NOMO-1 treated with dmso at 0.1 percent for 144 hours (cell line): ENCODE data around the gene UBR1.
"Not testable (repeated sequence)": the region's sequence is repeated elsewhere in the genome, so short reads cannot be mapped to it uniquely, and the experiment has no call there.

Source experiments
- DNase-seq: peaks from one replicate; lab custom pipeline; 2025; ENCODE audit not compliant: unreplicated experiment; lab: John Stamatoyannopoulos, UW

The UBR1 gene

DNA sequence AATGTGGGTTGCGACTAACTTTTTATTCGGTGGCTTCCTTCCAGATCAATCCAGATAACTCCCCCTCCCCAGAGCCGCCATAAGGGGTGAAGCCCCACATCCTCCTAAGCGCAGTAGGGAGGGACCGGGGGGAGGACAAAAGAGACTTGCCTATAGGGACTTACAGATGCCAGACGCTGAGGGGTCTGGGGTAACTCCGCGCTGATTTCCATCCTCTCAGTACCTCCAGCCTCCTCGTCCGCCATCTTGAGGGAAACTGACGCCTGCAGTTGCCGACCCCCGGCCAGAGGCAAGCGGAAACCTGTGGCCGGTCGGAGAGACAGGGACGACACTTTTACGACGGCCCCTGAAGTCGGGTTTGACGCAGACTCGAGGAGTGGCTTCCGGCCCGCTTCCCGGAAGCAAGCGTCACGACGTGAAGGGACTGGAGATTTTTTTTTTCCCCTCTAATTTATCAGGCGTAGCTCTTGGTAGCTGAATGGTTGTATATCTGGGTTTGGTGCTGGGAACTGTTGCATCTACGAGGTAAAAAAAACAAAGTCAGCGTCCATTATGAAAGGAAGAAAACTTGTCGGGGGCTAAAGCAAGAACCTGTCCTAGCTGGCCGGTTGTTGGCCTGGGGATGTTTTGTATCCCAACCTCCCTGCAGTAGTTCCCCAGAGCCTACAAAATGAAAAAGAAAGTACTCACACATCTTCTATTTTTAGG, at the start of gene UBR1:
Gene UBR1 (minus strand): TSS at position 261 of the 708 bp plus-strand sequence. CDS start 16 bp downstream, at position 245.
- DNase-seq, result peak; percentile 85

DNA sequence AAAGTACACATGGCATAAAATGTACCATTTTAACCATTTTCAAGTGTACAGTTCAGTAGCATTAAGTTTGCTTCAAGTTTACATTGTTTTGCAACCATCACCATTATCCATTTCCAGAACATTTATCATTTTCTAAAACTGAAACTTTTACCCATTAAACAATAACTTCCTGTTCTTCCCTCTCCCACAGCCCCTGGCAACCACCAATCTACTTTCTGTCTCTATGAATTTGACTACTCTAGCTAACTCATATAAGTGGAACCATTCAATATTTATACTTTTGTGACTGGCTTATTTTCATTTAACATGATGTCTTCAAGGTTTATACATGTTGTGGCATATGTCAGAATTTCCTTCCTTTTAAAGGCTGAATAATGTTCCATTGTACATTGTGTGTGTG, 47.4 kb upstream of the UBR1 start:
- DNase-seq, result no peak

DNA sequence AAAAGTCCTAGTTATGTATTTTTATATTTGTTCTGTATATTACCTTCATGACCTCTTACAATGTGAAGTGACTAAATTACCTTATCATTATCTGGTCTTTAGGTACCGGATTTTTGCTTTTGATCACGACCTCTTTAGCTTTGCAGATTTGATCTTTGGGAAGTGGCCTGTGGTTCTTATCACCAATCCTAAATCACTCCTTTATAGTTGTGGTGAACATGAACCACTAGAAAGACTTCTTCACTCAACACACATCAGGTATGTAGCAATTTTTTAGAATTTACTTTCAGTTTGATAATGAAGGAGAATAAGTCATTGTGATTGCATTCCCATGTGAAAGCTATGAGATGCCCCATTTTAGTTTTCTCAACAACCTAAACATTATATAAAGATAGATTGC, 45.9 kb upstream of the UBR1 start:
- no peak for DNase-seq

DNA sequence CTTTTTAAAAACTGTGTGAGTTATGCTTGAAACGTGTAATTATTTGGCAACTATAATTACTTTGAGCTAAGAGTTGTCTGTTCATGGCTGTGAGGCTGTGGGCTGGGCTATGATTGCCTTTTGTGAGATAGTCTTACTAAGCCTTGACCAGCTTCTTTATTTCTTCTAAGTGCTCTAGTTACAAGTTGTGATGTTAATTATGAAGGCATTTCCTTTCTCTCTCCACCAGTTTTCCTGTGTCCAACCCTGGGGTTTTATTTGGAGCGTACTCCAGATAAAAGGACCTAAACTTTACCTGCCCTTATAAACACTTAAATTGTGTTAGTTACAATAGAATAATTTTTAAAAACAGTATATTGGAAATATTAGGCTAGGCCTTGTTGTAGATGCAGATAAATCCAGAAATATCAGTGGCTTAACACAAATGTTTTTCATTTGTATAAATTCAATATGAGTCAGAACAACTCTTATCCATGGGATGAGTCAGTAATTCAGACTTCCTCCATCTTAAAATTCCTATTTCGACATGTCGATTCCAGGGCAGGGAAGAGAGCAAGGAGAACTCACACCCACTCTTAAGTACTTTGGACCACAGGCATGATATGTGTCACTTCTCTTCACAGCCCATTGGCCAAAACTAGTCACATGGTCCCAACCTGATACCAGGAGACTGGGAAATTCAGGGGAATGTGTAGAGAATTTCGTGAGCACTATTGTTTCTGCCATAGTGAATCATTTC, 44.5 kb upstream of the UBR1 start:
- DNase-seq, result no peak

DNA sequence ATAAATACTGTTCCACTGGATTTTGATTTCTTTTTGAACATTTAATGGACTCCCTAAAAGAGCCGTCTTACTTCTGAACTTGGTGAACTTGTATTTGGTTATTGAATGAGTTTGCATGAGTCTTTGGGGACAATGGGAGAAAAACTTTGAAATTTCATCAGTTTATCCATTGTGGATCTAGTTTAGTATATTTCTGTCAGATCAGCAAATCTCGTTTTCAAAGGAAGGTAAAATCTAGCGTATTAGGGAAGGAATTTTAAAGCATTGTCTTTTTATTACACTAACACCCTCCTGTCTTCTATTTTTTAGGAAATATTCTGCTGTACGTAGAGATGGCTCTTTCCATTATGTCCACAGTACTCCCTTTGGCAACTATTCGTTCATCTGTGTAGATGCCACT, 40.3 kb upstream of the UBR1 start:
- DNase-seq, result no peak

DNA sequence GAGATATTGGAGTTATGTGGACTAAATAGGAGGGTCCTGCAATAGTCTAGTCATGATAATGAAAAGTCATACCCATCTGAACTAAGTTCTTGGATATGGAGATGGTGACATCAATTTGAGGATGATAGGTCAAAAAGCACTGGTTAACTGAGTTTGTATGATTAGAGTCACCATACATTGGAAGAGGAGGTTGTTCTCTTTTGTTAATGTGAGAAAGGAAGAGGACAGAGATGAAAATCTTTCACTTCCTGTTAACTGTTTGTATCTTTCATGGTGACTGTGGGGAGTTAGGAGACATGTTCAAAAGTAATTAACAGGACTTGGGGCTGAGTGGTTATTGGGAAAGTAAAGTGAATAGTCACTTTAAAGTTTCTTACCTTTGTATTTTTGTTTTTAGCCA, 38.7 kb upstream of the UBR1 start:
- peak; percentile 30 for DNase-seq

DNA sequence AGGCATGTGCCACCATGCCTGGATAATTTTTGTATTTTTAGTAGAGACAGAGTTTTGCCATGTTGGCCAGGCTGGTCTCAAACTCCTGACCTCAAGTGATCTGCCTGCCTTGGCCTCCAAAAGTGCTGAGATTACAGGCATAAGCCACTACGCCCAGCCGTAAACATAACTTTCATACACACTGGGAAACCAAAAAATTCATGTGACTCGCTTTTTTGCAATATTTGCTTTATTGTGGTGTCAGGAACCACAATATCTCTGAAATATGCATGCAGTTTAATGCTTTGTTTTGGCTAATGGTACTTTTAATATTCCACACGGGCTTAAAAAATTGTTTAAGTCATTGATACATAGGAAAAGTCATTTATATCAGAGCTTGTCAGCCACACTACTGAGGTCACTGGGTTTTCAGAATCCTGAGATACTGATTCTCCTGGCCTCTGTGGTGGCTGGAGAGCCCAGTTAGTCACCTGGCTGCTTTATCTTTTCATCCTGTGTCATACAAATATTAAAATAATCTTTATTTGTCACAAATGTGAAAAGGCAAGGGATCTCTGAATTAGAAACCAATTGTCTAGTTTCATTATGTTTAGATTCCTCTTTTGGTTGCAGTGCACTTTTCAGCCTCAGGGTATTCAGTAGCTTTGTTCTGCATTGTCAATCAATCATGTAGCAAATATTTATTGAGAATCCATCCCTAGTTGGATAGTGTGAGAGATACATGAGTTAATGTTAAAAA, 37.5 kb upstream of the UBR1 start:
- no peak for DNase-seq

DNA sequence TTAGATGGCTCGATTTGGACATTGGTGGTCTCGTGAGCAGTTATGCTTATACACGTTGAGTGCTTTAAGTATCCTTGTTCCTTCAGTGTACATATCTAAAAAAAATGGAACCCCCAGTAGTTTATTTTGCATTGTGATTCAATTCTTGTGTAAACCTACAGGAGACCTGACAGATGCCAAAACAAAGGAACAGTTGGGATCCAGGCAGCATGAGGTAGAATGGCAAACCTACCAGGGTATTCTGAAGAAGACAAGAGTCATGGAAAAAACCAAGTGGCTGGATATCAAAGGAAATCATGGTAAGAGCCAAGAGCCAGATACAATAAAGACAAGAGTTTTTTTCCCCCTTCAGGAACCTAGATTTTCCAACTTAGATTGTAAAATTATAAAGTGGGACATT, 29.5 kb upstream of the UBR1 start:
- DNase-seq, result no peak

DNA sequence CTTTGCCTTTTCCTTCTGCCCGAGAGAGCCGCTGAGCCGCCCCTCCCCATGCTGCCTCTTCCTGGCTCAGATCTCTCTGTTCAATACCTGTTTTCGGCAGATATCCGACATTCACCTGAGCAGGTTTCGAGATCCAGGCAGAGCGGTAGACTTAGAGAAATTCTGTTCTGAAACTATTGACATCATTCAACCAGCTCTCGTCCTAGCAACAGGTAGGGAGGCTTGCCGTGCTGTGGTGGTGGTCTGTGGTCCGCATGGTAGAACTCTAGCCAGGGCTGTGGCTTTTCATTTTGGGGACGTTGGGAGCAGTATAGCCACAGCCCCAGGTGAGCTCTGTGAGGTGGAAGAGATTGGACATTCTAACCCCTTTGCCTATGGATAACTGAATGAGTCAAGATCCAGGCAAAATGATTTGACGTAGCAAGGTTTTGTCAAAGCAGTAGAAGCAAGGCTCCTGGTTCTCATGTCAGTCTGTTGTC, 28.4 kb upstream of the UBR1 start:
- no peak for DNase-seq

DNA sequence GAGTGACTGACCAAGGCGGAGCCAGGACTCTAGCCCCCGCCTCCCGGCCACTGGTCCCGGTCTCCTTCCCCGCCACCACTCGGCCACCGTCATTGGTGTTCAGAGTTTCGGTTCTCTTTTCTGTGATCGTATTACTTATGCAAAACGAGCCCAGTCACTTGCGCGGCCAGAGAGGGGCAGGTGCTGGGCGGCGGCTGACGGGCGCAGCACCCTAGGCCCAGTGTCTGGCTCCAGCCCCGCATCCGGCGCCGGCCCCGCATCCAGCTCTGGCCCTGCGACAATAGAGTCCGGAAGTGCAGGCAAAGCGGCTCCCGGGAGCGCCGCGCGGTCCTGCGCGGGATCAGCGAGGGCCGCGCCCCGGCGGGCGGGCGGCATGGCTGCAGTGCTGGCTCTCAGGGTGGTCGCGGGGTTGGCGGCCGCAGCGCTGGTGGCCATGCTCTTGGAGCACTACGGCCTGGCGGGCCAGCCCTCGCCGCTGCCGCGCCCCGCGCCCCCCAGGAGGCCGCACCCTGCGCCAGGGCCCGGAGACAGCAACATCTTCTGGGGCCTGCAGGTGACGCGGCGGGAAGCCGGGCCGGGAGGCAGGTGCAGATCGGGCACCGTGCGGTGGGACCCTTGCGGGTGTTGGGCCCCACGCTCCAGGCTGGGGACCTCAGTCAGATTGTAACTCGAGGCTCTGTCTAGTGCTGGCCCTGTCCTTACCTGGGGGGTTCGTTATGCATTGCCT, 27.8 kb upstream of the UBR1 start, which contains the start of gene TMEM62:
Gene TMEM62 (plus strand): TSS at position 157 of the 727 bp plus-strand sequence. CDS start 217 bp downstream, at position 374.
- DNase-seq, result peak; percentile 81

DNA sequence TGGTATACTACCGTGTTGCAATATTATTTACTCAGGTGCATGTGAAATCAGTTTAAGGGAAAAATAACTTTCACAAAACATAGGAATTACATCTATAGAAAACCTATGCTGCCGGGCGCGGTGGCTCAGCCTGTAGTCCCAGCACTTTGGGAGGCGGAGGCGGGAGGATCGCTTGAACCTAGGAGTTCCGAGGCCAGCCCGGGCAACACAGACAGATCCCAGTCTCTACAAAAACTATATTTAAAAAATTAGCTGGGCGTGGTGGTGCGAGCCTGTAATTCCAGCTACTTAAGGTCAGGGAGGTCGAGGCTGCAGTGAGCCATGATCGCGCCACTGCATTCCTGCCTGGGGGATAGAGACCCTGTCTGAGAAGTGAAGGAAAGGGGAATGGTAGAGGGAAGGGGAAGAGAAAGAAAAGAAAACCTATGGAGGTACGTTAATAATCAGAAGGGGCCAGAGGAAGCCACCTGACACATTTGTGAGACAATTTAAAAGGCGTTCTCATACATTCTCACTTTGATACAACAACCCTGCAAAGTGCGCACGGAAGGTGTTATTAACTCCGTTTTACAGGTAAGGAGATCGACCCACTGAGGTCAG, 27.1 kb upstream of the UBR1 start:
- no peak for DNase-seq

DNA sequence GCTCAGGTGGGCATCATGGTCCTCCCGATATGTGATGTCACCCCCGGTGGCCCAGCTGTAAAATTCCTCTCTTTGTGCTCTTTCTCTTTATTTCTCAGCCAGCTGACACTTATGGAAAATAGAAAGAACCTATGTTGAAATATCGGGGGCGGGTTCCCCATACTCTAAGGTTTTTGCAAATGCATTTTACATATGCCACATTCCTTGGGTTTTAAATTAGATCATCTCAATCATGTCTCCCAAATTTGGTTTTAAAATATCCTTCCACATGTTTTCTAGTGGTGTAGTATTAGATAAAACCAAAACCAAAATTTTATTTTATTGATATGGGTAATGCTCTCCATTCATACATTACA, 23.1 kb upstream of the UBR1 start:
- DNase-seq, result no peak

DNA sequence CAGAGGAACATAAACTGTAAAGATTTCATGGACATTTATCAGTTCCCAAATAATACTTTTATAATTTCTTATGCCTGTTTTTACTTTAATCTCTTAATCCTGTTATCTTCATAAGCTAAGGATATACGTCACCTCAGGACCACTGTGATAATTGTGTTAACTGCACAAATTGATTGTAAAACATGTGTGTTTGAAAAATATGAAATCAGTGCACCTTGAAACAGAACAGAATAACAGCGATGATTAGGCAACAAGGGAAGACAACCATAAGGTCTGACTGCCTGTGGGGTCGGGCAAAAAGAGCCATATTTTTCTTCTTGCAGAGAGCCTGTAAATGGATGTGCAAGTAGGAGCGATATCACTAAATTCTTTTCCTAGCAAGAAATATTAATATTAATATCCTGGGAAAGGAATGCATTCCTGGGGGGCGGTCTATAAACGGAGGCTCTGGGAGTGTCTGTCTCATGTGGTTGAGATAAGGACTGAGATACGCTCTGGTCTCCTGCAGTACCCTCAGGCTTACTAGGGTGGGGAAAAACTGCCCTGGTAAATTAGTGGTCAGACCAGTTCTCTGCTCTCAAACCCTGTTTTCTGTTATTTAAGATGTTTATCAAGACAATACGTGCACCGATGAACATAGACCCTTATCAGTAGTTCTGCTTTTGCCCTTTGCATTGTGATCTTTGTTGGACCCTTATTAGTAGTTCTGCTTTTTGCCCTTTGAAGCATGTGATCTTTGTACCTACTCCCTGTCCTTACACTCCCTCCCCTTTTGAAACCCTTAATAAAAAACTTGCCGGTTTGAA, 22.5 kb upstream of the UBR1 start:
- not testable (repeated sequence) for DNase-seq

DNA sequence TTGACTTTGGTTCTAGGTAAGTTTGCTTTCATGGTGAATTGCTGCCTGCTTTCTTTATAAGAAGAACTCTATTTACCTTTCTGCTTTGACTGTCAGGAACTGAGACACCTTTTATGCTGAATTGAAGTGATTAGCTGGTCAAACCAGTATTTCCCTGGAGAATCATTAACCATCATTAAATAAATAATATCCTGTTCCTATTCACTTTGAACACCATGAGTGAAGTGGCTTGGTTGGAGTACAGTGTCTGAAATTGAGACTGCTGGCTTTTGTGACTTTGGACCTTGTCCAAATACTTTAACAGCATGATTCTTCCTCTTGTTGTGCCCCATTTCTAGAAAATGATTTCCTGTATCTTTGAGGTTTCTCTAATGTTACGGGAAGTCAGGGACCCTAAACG, 21.9 kb upstream of the UBR1 start:
- no peak for DNase-seq

DNA sequence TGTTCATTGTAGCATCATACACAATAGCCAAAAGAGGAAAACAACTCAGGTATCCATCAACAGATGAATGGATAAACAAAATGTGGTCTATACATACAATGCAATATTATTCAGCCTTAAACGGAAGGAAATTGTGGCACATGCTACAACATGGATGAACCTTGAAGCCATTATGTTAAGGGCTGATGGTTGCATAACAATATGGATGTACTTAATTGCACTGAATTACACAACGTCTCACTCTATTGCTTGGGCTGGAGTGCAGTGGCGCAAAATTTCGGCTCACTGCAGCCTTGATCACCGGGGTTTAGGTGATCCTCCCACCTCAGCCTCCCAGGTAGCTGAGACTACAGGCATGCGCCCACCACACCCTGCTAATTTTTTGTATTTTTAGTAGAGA, 20.5 kb upstream of the UBR1 start:
- peak; percentile 53 for DNase-seq

DNA sequence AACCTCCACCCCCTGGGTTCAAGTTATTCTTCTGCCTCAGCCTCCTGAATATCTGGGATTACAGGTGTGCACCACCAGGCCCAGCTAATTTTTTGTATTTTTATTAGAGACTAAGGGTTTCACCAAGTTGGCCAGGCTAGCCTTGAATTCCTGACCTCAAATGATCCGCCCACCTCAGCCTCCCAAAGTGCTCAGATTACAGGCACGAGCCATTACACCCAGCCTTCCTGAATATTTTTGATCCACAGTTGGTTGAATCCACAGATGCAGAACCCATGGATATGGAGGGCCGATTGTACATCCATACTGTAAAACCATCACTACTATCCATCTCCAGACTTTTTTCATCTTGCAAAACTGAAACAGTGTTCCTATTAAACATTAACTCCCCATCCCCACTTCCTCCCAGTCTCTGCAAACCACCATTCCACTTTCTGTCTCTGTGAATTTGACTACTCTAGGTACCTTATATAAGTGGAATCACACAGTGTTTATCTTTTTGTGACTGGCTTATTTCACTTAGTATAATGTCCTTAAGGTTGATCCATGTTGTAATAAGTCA, 19.3 kb upstream of the UBR1 start:
- DNase-seq, result no peak

DNA sequence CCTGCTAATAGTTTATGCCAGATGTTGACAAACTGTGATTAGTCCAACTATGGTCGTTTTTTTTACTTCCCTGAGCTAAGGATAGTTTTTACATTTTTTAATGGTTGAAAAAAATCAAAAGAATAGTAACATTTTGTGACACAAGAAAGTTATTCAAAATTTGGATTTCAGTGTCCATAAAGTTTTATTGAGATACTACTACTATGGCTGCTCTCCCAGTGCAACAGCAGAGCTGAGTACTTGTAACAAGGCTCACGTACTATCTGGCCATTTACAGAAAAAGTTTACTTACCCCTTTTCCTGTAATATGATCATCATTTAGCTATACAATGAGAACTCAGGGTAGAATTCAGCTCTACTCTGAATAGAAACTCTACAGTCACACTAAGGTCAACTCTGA, 16.0 kb upstream of the UBR1 start:
- DNase-seq, result no peak

DNA sequence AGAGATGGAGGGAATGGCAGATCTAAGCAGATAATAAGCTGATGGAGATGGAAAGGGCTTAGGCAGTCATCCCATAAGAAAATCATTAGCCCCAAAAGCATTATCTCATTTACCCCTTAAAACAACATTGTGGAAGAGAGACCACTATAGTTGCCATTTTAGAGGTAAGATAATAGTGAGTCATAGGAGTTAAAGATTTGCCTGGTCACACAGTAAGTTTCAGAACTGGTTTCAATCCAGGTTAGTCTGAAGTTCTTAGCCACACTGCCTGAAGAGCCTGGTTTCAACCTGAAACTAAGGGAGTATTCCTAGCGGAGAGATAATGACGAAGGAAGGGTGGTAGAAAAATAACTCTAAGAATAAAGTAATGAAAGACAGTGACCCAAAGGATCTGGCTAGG, 13.0 kb upstream of the UBR1 start:
- no peak for DNase-seq

DNA sequence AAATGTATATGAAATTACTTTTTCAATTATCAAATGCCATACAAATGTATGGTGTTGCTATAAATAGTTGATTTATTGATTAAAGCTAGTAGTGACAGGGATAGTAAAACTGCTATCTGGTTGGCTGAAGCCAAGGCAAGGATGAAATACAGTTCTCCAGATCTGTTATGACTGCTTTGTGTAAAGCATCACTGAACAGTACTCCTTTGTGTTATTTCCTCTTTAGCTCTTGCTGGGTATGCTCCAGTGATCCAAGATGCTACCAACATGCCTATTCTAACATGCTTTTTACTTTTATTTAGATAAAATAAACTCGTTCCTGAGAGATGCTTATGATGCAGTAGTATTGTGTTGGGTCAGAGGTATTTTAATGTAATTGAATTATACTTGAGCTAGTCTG, 12.4 kb upstream of the UBR1 start:
- DNase-seq, result no peak

DNA sequence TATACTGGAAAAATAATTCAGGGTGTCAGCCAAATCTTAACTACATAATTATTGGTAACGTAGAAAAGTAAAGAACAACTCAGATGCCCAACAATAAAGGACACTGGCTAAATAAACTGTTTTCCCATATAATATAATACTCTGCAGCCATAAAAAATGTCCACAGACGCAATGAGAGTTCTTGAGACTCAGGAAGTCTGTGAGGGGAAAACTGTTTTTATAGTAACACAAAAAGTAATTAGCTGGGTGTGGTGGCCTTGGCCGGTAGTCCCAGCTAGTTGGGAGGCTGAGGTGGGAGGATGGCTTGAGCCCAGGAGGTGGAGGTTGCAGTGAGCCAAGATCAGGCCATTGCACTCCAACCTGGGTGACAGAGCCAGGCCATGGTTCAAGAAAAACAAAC, 5.5 kb upstream of the UBR1 start:
- no peak for DNase-seq
